Measurements from ENCODE around the gene ZNF385D. TPM values are rescaled to one million over a fixed set of nuclear protein-coding genes. Genes with fewer than 3 reads are reported as not detected.
A peak's percentile ranks its signal among the peaks of the same experiment; 100 is the strongest.

ZNF385D gene
- total RNA-seq, 1 donor from 2014 or later, result under 0.01 TPM

DNA sequence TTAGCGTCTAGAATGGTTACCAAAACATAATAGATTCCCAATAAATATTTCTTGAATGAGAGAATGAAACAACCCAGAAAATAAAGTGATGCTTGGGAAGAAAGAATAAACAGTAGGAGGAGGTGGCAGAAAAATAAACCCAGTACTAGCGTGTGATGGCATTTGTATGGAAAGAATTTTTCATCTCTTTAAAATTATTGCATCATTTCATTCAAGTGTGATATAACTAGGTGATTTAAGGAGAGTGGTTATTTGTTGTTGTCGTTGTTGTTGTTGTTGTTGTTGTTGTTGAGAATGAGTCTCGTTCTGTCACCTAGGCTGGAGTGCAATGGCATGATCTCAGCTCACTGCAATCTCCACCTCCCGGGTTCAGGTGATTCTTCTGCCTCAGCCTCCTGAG is 293.9 kb downstream of the ZNF385D start:
- TF ChIP-seq, protein P1, sequence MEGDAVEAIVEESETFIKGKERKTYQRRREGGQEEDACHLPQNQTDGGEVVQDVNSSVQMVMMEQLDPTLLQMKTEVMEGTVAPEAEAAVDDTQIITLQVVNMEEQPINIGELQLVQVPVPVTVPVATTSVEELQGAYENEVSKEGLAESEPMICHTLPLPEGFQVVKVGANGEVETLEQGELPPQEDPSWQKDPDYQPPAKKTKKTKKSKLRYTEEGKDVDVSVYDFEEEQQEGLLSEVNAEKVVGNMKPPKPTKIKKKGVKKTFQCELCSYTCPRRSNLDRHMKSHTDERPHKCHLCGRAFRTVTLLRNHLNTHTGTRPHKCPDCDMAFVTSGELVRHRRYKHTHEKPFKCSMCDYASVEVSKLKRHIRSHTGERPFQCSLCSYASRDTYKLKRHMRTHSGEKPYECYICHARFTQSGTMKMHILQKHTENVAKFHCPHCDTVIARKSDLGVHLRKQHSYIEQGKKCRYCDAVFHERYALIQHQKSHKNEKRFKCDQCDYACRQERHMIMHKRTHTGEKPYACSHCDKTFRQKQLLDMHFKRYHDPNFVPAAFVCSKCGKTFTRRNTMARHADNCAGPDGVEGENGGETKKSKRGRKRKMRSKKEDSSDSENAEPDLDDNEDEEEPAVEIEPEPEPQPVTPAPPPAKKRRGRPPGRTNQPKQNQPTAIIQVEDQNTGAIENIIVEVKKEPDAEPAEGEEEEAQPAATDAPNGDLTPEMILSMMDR (IDR thresholded peaks at IDR 0.05; ENCODE audit: insufficient read depth, low read length, severe bottlenecking), result no peak
- DNase-seq (ENCODE audit: low read depth), result no peak
- no peak overlapping the region for H3K4me3 ChIP-seq (ENCODE audit: low read depth, low read length)
- no peaks in the 10 kb centered on the region for H3K27me3 ChIP-seq (ENCODE audit: control insufficient read depth, insufficient read depth, low read length)
- H3K36me3 ChIP-seq (ENCODE audit: control insufficient read depth, insufficient read depth, low read length), result no peaks in the 10 kb centered on the region
- FAIRE-seq, result no peak

DNA sequence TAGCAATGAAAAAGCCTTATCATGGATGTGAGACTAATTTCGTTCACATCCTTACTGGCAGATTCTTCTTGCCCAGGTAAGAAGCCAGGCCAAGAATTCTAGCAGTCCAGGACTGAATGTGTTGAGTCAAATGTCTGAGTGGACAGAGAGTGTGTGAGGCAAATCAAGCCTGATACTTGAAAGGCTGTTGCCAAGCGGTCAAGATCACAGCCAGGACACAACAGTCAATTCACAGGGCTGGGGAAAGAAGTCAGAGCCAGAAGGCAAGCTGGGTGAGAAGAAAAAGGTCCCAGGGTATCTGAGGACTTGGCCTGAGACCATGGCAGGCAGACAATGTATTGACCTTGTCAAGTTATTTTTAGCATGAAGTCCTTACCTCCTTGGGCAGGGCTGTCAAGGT is 301.3 kb downstream of the ZNF385D start:
- no peak for FAIRE-seq
- no peak overlapping the region for H3K4me3 ChIP-seq (ENCODE audit: low read depth, low read length)

GRCh38 chr3:21447476-21448151 is 303.4 kb downstream of the ZNF385D start:
- H3K4me3 ChIP-seq (ENCODE audit: low read depth, low read length), result no peak overlapping the region
- no peak for FAIRE-seq

More for the DNA sequence above, 301.3 kb downstream of the ZNF385D start:
- Histone ChIP-seq H3K27me3 (ENCODE audit: control insufficient read depth, insufficient read depth, low read length) (peaks cover 1% of the 10 kb centered on the region), H3K36me3 (ENCODE audit: control insufficient read depth, insufficient read depth, low read length) (no peaks in the 10 kb centered on the region)
- TF ChIP-seq, protein P1 (IDR thresholded peaks at IDR 0.05; ENCODE audit: insufficient read depth, low read length, severe bottlenecking), result no peak
- no peak for DNase-seq (ENCODE audit: low read depth)

DNA sequence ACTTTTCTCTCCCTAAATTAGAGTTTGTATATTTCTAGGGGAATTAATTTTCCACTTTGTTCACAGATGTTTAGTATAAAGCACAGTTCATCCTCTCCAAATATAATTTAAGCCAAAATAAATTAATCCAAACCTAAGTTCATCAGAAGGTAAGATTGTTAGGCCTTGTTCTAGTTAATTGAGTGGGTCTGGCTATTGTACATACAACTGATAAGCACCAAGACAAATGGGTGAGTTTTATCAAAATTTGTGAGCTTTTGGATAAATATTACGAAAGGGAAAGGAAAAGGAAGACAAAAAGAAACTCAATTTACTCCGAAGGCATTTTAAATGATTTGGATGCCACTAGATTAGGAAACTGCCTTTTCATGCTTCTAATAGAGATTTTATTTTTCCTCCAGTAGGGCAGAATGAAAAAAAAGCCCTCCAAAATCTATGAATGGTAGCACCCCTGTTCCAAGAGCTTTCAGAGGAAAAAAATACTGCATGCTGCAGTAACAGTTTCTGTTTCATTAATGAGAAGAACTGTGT is 304.0 kb downstream of the ZNF385D start:
- DNase-seq (ENCODE audit: low read depth), result no peak
- H3K27me3 ChIP-seq (ENCODE audit: control insufficient read depth, insufficient read depth, low read length), result peaks cover 1% of the 10 kb centered on the region
- H3K36me3 ChIP-seq (ENCODE audit: control insufficient read depth, insufficient read depth, low read length), result no peaks in the 10 kb centered on the region
- FAIRE-seq, result no peak
- no peak overlapping the region for H3K4me3 ChIP-seq (ENCODE audit: low read depth, low read length)
- TF ChIP-seq, protein P1 (IDR thresholded peaks at IDR 0.05; ENCODE audit: insufficient read depth, low read length, severe bottlenecking), result no peak

More at GRCh38 chr3:21447476-21448151, 303.4 kb downstream of the ZNF385D start:
- Histone ChIP-seq H3K36me3 (ENCODE audit: control insufficient read depth, insufficient read depth, low read length) (no peaks in the 10 kb centered on the region), H3K27me3 (ENCODE audit: control insufficient read depth, insufficient read depth, low read length) (peaks cover 1% of the 10 kb centered on the region)
- peak; percentile 21 for DNase-seq (ENCODE audit: low read depth)
- TF ChIP-seq, protein P1 (IDR thresholded peaks at IDR 0.05; ENCODE audit: insufficient read depth, low read length, severe bottlenecking), result no peak

DNA sequence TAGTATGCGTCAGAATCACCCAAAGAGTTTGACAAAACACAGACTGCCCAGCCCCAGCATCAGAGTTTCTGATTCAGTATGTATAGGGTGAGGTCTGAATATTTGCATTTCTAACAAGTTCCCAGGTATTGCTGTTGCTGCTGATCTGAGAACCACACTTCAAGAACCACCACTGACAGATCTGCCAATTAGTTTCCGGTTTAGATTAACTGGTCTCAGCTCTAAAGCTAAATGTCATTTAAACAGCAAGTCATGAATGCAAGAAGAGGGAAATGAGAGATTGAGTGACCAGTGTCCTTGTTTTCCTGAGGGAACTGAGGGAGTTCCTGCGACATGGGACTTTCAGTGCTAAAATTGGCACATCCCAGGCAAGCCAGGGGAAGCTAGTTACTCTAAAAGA is 305.0 kb downstream of the ZNF385D start:
- TF ChIP-seq, protein P1 (IDR thresholded peaks at IDR 0.05; ENCODE audit: insufficient read depth, low read length, severe bottlenecking), result no peak

More for the DNA sequence above, 305.0 kb downstream of the ZNF385D start:
- peaks cover 1% of the 10 kb centered on the region for H3K27me3 ChIP-seq (ENCODE audit: control insufficient read depth, insufficient read depth, low read length)
- no peaks in the 10 kb centered on the region for H3K36me3 ChIP-seq (ENCODE audit: control insufficient read depth, insufficient read depth, low read length)
- H3K4me3 ChIP-seq (ENCODE audit: low read depth, low read length), result no peak overlapping the region
- DNase-seq (ENCODE audit: low read depth), result no peak
- no peak for FAIRE-seq

All from bronchial epithelial cell (primary cell).